ENCODE results near the gene LMX1A.

DNA sequence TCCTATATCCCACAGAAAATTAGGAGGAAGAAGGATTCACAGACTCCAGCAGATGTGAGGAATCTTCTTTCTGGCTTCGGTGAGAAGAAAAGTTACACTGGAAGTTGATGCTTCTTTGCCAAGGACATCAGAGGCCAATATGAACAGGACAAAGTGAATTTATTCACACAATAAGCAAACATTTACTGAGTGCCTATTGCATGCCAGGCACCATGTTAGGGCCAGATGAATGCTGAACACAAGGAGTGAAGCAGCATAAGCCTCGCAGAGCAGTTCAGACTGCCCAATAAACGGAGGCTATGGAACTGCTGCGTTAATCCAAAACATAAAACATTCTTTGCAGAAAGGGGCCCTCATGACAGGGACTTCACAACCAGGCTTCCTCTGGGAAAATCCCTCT lies 114.6 kb downstream of the LMX1A start:
- TF ChIP-seq POLR2A (IDR thresholded peaks at IDR 0.05): no peak
- TF ChIP-seq, protein P1, sequence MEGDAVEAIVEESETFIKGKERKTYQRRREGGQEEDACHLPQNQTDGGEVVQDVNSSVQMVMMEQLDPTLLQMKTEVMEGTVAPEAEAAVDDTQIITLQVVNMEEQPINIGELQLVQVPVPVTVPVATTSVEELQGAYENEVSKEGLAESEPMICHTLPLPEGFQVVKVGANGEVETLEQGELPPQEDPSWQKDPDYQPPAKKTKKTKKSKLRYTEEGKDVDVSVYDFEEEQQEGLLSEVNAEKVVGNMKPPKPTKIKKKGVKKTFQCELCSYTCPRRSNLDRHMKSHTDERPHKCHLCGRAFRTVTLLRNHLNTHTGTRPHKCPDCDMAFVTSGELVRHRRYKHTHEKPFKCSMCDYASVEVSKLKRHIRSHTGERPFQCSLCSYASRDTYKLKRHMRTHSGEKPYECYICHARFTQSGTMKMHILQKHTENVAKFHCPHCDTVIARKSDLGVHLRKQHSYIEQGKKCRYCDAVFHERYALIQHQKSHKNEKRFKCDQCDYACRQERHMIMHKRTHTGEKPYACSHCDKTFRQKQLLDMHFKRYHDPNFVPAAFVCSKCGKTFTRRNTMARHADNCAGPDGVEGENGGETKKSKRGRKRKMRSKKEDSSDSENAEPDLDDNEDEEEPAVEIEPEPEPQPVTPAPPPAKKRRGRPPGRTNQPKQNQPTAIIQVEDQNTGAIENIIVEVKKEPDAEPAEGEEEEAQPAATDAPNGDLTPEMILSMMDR (IDR thresholded peaks at IDR 0.05): no peak

Measured in right lobe of liver (tissue), 4 donors.